ENCODE data around the gene WDR43.

The WDR43 gene

DNA sequence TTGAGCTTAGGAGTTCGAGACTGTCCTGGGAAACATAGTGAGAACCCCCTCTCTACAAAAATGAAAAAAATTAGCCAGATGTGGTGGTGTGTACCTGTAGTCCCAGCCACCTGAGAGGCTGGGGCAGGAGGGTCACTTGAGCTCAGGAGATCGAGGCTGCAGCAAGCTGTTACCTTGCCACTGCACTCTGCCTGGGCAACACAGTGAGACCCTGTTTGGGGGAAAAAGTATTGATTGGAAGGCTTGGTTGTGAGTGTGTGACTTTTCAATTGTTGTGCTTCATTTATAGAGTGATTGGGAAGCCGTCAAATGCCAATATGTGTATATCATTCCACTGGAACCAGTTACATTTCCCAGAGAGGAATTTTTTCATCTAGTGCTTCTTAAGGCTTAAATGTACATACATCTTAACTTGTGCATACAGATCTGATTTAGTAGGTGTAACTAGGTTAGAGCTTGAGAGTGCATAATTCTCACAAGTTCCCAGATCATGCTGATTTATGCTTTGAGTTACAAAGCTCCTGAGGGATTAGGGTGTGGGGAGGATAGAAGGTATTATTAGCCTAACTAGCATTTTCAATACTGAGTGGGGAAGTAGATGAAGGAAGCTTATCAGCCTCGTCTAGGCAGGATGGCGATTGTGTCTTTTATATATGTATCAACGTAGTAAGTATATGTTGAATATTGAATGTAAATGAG is 15.3 kb downstream of the WDR43 start:
- in situ Hi-C loops (cut with MboI; ENCODE audit: low sequenced_read_pairs) = no loop called here

DNA sequence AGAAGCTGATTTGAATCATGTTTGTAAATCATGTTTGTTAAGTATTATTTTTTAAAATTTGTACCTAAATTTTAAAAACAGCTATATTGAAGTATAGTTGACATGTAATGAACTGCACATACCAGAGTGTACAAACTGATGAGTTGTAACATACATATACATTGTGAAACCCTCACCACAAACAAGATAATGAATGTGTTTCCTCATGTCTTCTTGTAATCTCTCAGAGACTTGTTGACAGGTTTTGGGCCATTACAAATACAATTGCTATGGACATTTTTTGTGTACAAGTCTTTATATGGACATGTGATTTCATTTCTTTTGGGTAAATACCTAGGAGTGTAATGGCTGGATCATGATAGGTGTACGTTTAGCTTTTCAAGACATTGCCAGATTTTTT is 21.5 kb downstream of the WDR43 start:
- in situ Hi-C loops (cut with MboI; ENCODE audit: low sequenced_read_pairs) = no loop called here

- in situ Hi-C loops (cut with MboI; ENCODE audit: low sequenced_read_pairs) = no loop called here
These were observed 32.4 kb downstream of the WDR43 start for GRCh38 chr2:28926847-28927246.

GRCh38 chr2:28927469-28927868 is 33.0 kb downstream of the WDR43 start:
- in situ Hi-C loops (cut with MboI; ENCODE audit: low sequenced_read_pairs) = no loop called here

GRCh38 chr2:28927878-28928277 is 33.4 kb downstream of the WDR43 start:
- in situ Hi-C loops (cut with MboI; ENCODE audit: low sequenced_read_pairs) = no loop called here

GRCh38 chr2:28929581-28929980 is 35.1 kb downstream of the WDR43 start:
- in situ Hi-C loops (cut with MboI; ENCODE audit: low sequenced_read_pairs) = no loop called here

- in situ Hi-C loops (cut with MboI; ENCODE audit: low sequenced_read_pairs) = no loop called here
These were observed 35.7 kb downstream of the WDR43 start for GRCh38 chr2:28930205-28930604.

- in situ Hi-C loops (cut with MboI; ENCODE audit: low sequenced_read_pairs) = no loop called here
These were observed 40.3 kb downstream of the WDR43 start for GRCh38 chr2:28934769-28935168.

DNA sequence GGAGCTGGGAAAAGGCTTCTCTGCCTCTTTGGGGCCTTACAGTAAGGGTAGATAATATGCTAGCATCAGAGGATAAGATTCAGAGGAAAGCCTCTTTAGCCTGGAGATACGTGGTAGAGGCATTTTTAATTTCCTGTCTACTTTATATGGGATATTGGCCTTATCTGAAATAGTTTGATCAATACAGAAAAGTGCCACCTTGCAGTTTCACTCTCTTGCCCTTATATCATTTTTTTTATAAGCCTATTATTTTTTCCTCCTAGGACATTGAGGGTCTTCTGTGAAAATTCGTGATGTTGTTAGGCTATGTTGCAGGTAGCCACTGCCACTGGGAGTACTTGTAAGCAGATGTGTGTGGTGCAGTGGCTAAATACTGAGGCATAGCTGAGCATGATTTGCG is 46.5 kb downstream of the WDR43 start:
- in situ Hi-C loops (cut with MboI; ENCODE audit: low sequenced_read_pairs) = no loop called here

- in situ Hi-C loops (cut with MboI; ENCODE audit: low sequenced_read_pairs) = no loop called here
These were observed 50.2 kb downstream of the WDR43 start for GRCh38 chr2:28944535-28945248.

GRCh38 chr2:28948160-28948559 is 53.7 kb downstream of the WDR43 start:
- in situ Hi-C loops (cut with MboI; ENCODE audit: low sequenced_read_pairs) = no loop called here

DNA sequence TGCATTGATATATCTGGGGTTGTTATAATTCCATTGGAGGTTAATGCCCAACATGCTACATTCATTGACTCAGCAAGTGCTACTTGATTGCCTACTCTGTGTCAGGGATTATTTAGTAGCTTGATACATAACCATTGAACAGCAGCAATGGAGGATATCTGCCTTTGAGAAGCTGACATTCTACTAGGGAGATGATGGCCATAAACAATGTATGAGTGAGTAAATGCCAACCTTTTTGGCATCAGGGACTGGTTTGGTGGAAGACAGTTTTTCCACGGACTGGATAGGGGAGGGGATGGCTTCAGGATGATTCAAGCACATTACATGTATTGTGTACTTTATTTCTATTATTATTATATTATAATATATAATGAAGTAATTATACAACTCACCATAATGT is 54.7 kb downstream of the WDR43 start:
- in situ Hi-C loops (cut with MboI; ENCODE audit: low sequenced_read_pairs) = no loop called here

- in situ Hi-C loops (cut with MboI; ENCODE audit: low sequenced_read_pairs) = no loop called here
These were observed 55.3 kb downstream of the WDR43 start for GRCh38 chr2:28949617-28950305.

GRCh38 chr2:28950941-28951630 is 56.6 kb downstream of the WDR43 start:
- in situ Hi-C loops (cut with MboI; ENCODE audit: low sequenced_read_pairs) = no loop called here

- in situ Hi-C loops (cut with MboI; ENCODE audit: low sequenced_read_pairs) = no loop called here
These were observed 57.7 kb downstream of the WDR43 start for GRCh38 chr2:28951910-28952835.

- in situ Hi-C loops (cut with MboI; ENCODE audit: low sequenced_read_pairs) = no loop called here
These were observed 58.4 kb downstream of the WDR43 start for GRCh38 chr2:28952836-28953211.

GRCh38 chr2:28955467-28955866 is 61.0 kb downstream of the WDR43 start:
- in situ Hi-C loops (cut with MboI; ENCODE audit: low sequenced_read_pairs) = loop anchor here (5.0 kb wide), 1 partner anchor 247 kb away; no protein-coding TSS in a partner anchor

GRCh38 chr2:28956415-28956826 is 62.0 kb downstream of the WDR43 start:
- in situ Hi-C loops (cut with MboI; ENCODE audit: low sequenced_read_pairs) = loop anchor here (5.0 kb wide), 1 partner anchor 246 kb away; no protein-coding TSS in a partner anchor

- in situ Hi-C loops (cut with MboI; ENCODE audit: low sequenced_read_pairs) = loop anchor here (5.0 kb wide), 1 partner anchor 245 kb away; no protein-coding TSS in a partner anchor
These were observed 62.4 kb downstream of the WDR43 start for GRCh38 chr2:28956890-28957289.

DNA sequence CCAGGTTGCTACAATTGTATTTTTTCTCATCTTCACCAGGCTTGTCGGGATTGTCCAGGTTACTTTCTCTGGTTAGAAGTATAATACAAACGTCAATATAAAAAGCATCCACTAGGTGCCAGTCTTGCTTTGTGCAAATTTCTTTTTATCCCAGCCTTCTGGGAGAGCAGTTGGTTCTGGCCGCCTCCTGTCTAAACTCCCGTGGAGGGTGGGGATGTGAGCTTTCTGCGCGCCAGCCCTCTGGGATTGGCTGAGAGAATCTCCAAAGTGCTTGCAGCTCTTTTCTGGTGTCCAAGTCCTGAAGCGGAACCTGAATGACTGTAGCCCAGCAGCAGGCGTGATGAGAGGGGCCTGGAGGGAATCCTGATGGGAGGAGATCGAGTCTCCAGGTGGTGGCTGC is 64.2 kb downstream of the WDR43 start:
- in situ Hi-C loops (cut with MboI; ENCODE audit: low sequenced_read_pairs) = loop anchor here (5.0 kb wide), 1 partner anchor 244 kb away; no protein-coding TSS in a partner anchor
